Fibroblast of lung (primary cell): Measurements from ENCODE around the gene USP44.

ENCODE experiments used
- EZH2 ChIP-seq: IDR thresholded peaks from 2 replicates; pipeline ENCODE4 v1.5.1; 2012; ENCODE audit warnings: low read length, control low read depth, mild to moderate bottlenecking; ENCODE audit errors: missing control alignments
- TF ChIP-seq, protein P1 (sequence below), 2 donors: IDR thresholded peaks in 1 of 2; conservative IDR thresholded peaks in 1 of 2; 1 replicate in 1 of 2; 2 replicates in 1 of 2; pipeline ENCODE4 v1.5.1; 2011 to 2012; ENCODE audit warnings: low read length in 2 of 2, control low read depth in 1 of 2, inconsistent platforms in 1 of 2, low read depth in 1 of 2, mild to moderate bottlenecking in 1 of 2

DNA sequence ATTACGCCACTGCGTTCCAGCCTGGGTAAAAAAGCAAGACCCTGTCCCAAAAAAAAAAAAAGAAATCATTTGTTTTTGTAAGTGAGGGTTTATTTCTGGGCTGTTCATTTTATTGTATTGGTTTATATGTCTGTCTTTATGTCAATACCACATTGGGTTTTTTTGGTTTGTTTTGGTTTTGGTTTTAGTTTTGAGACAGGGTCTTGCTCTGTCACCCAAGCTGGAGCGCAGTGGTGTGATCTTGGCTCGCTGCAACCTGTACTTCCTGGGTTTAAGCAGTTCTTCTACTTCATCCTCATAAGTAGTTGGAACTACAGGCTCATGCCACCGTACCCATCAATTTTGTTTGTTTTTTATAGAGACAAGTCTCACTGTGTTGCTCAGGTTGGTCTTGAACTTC, 52.3 kb downstream of the USP44 start:
- no peak for TF ChIP-seq EZH2
- TF ChIP-seq, protein P1, sequence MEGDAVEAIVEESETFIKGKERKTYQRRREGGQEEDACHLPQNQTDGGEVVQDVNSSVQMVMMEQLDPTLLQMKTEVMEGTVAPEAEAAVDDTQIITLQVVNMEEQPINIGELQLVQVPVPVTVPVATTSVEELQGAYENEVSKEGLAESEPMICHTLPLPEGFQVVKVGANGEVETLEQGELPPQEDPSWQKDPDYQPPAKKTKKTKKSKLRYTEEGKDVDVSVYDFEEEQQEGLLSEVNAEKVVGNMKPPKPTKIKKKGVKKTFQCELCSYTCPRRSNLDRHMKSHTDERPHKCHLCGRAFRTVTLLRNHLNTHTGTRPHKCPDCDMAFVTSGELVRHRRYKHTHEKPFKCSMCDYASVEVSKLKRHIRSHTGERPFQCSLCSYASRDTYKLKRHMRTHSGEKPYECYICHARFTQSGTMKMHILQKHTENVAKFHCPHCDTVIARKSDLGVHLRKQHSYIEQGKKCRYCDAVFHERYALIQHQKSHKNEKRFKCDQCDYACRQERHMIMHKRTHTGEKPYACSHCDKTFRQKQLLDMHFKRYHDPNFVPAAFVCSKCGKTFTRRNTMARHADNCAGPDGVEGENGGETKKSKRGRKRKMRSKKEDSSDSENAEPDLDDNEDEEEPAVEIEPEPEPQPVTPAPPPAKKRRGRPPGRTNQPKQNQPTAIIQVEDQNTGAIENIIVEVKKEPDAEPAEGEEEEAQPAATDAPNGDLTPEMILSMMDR (conservative IDR thresholded peaks at IDR 0.05 in 1 of 2, IDR thresholded peaks at IDR 0.05 in 1 of 2; ENCODE audit: low read depth in 1 of 2, low read length in 2 of 2) = no peak
